Embryonic facial prominence (tissue), 1 donor: ENCODE results near the gene SERTAD2.
A peak's percentile ranks its signal among the peaks of the same experiment; 100 is the strongest.

Experiments
- DNase-seq: peaks from one replicate; pipeline ENCODE4 v3.0.0-alpha.2; 2016; ENCODE audit errors: extremely low spot score

SERTAD2 gene

GRCh38 chr2:64649013-64649484 is 4.7 kb downstream of the SERTAD2 start:
- no peak for DNase-seq

DNA sequence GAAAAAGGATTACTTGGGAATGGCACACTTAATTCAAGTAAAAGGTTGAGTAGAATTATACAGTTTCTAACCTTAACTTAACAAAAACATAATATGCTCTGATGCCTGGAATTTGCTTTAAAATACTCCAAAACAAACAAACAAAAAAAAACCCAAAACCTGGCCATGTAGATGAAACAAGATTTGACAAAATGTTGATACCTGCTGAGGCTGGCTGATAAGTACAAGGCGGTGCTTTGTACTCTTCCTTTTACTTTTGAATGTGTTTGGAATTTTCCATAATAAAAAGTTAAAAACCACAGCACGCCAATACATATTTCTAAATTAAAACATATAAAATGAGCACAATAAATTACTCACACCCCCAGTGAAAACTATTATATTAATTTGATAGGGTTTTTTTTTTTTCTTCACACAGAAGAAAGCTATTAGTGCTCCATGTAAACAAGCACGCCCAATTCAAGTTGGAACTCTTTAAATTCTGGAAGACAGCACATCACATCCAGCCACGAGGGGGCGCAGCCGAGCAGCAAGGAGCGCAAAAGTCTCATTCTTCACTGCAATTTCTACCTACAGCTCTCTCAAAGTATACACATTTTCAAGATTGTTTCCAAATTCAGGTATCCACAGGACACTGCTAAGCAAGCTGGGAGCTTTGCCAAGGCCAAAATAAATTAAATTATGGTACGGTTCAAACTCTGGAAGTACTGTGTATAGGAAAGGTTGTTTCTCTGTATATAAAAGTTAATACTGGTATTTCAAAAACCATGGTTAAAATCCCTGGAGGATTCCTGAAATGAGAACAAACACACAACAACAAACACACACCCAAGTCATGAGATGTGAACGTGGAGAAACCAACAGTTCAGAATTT is 7.5 kb downstream of the SERTAD2 start:
- DNase-seq: peak; percentile 67

DNA sequence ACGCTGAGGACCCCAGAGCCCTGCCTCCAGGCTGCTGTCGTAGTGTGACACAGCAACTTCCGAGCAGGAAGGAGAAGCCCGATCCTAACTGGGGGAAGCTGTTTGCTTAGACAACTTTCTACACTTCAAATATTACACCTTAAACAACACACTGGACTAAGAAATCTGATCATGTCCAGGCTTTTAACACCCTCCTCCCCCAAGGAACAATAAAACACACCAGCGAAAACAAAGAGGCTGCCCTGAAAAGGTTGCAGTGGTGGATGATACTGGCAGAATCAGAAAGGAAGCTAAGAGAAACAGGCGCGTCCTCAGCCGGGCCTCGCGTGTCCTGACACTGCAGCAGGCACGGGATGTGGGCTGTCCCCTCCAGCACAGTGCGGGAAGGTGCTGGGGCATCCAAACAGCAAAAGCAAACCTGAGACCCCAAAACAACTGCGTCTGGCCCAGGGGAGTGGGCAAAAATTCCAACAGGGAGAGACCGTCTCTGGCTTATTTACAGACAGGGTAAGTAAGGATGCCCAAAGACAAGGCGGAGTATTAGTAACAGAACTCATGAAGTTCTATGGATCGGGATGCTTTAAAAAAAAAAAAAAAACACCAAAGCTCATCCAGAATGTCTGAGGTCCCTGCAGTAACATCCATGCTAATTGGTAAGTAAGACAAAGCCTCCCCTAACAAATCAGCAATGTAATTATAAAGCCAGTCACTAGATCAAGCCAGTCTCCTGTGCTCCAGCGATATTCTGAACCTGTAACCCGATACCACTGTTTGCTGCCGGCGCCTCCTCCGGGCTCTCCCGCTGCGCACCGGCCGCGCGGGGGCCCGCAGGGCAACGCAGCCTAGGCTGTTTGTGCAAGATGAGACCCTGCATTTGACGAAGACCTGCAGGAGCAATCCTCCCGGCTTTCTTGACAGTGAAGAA is 9.0 kb downstream of the SERTAD2 start:
- DNase-seq: peak; percentile 67

DNA sequence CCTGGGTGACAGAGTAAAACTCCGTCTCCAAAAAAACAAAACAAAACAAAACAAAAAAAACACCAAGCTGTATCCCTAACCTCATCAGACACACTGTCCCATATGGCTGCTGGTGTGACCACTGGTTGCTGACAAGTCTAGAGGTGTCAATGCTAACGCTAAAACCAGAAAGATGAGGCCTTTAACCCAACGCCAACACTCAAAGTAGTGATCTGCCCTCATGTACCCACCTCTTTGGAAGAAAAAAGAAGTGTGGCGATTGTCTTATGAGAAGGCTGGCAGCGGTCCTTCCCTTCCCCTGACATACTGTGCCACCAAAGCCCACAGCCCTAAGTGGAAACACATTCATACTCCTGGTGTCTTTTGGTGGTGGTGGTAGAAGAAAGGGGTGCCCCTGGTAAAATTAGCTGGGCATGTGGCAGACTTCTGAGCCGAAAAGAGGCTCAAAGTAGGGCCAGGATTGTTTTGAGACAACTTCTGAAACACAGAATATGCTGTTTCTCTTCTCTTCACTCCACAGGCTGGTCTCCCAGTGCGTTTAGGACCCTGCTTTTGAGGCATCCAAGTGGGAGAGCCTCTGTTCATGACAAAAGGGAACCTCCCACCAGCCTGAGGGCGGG is 9.8 kb downstream of the SERTAD2 start:
- DNase-seq: no peak

GRCh38 chr2:64641599-64641998 is 12.1 kb downstream of the SERTAD2 start:
- DNase-seq: no peak

- DNase-seq: no peak
Measured at GRCh38 chr2:64640153-64641044, 13.3 kb downstream of the SERTAD2 start.

DNA sequence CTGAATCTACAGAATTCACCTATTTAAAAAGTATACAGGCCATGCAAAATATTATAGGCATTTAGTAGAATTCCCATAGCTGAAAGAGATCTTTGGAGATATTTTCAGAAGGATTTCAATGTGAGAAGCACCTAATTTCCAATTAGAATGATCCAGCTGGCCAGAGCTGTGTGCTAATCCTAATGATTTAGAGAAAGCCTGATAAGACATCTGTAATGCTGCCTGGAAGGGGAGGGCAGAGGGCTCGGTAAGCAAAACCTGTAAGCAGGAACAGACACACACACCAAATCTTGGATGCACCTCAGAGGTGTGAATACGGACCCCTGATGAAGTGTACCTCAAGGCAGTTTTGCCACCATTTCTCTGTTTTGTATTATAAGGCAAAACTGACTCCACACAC is 14.0 kb downstream of the SERTAD2 start:
- no peak for DNase-seq

- no peak for DNase-seq
Measured at GRCh38 chr2:64638502-64639120, 15.1 kb downstream of the SERTAD2 start.

- DNase-seq: no peak
Measured at GRCh38 chr2:64637931-64638330, 15.8 kb downstream of the SERTAD2 start.

GRCh38 chr2:64637000-64637635 is 16.6 kb downstream of the SERTAD2 start:
- no peak for DNase-seq

GRCh38 chr2:64635976-64636911 is 17.5 kb downstream of the SERTAD2 start:
- DNase-seq: no peak

- DNase-seq: no peak
Measured at GRCh38 chr2:64634345-64635267, 19.1 kb downstream of the SERTAD2 start.

DNA sequence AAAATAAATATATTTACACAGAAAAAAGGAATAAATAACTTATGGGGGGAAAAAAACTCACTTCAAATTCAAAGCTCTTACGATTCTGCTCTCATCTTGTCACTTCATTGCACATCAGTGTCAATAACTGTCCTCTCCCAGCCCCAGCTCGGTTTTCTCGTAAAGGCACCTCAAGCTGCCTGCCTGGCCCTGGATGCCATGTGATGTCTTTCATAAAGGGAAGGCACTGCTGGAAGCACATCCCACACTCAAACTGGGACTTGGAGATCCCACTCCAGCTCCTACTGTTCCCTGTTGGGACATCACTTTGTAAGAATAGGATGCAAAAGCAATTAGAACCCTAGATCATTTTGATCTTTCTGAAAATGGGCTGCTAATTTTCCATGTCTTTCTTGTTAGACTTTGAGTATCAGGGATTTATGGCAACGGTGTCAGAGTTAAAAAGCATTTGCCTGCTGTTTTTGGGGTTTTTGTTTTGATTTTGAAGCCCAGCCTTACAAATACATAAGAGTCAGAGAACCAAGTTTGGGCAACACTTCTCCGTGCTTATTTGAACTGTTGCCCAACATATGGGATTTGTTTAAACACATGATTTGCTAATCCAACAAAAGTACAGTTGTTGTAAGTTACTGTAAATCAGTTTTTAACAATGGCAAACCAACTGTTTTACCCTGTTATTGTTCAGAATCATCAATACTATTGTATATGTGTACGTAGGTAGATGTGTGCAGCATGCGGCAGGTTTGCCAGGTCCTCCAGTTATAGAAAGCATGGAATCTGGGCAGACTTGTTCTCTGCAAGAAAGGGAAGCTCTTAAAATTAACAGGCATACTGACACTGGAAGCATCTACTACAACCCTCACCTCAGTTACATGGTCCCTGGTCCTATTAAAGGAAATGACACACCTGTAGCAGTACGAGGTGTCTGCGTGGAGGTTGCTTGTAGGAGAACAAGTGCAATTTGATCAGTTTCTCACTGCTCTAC is 20.6 kb downstream of the SERTAD2 start:
- DNase-seq: peak; percentile 47

DNA sequence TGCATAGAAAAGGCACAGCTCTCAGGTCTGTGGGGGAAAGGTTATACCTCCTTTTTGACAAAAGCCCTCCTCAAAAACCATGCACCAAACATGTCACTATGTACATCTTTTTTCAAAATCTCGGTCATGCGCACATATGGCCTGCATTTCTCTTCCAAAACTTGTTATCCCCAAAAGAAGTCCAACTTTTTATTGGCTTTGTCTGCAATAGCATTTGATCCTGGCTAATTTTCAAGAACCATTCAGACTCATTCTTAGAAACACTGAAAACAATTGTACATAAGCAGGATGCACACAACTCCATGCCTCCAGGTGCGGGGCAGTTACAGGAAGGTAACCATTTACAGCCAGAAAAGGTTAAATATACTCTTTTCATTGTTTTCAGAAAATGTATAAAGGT is 21.9 kb downstream of the SERTAD2 start:
- no peak for DNase-seq

DNA sequence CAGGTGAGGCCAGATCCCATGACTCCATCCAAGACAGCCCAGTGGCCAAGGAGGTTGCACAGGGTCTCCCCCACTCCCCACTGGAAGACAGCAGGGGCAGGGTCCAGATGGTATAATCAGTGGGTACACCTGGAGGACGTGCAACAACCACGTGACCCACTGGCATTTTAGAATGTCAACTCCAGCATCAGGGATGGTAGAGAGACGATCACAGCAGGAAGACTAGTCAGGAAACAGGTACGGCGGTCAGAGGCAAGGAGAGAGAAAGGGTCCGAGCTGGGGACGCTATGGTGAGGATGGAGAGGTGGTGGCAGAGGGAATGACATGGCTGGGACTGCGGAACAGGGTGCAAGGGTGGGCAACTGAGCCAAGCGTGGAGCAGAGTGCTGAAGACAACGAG is 23.0 kb downstream of the SERTAD2 start:
- DNase-seq: no peak

- no peak for DNase-seq
Measured at GRCh38 chr2:64629875-64630274, 23.8 kb downstream of the SERTAD2 start.

DNA sequence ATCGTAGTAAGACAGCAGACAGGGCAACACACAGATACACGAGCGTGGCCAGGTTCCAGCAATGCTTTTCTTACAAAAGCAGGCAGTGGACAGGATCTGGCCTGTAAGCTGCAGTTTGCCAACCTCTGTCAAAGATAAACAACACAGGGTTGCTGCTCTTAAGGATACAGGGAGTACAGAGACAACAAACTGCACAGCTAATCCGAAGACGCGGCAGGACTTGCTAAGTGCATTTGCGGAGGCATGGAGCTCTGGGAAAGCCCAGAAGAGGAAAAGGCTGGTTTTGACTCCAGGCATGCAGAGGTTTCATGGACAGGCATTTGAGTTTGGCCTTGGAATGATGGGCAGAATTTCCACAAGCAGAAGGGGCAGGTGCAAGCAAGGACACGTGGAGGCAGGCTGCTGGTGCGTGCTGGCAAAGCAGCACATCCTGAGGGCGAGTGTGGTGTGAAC is 24.4 kb downstream of the SERTAD2 start:
- DNase-seq: no peak
